Measurements from ENCODE around the gene ROR1.
"Not testable (repeated sequence)": the region's sequence is repeated elsewhere in the genome, so short reads cannot be mapped to it uniquely, and the experiment has no call there.

The ROR1 gene

GRCh38 chr1:63821091-63822005 is 47.5 kb downstream of the ROR1 start:
- DNase-seq, result no peak

- DNase-seq, result no peak
These were observed 48.7 kb downstream of the ROR1 start for GRCh38 chr1:63822540-63822939.

- no peak for DNase-seq
These were observed 50.6 kb downstream of the ROR1 start for GRCh38 chr1:63824451-63824850.

- DNase-seq, result no peak
These were observed 51.3 kb downstream of the ROR1 start for GRCh38 chr1:63825111-63825510.

- not testable (repeated sequence) for DNase-seq
These were observed 52.5 kb downstream of the ROR1 start for GRCh38 chr1:63826246-63826861.

GRCh38 chr1:63827411-63828321 is 53.8 kb downstream of the ROR1 start:
- DNase-seq, result no peak

GRCh38 chr1:63828322-63829044 is 54.7 kb downstream of the ROR1 start:
- no peak for DNase-seq

- DNase-seq, result no peak
These were observed 55.8 kb downstream of the ROR1 start for GRCh38 chr1:63829349-63830327.

GRCh38 chr1:63831409-63831808 is 57.6 kb downstream of the ROR1 start:
- no peak for DNase-seq

- DNase-seq, result no peak
These were observed 59.7 kb downstream of the ROR1 start for GRCh38 chr1:63833363-63834119.

- DNase-seq, result no peak
These were observed 61.3 kb downstream of the ROR1 start for GRCh38 chr1:63835128-63835527.

- DNase-seq, result no peak
These were observed 62.6 kb downstream of the ROR1 start for GRCh38 chr1:63836374-63836773.

GRCh38 chr1:63836830-63837229 is 63.0 kb downstream of the ROR1 start:
- no peak for DNase-seq

- DNase-seq, result peak in 4 of 56 donors; percentile 4 to 16 (median 9)
These were observed 69.2 kb downstream of the ROR1 start for GRCh38 chr1:63843010-63843409.

- no peak for DNase-seq
These were observed 70.1 kb downstream of the ROR1 start for GRCh38 chr1:63843884-63844283.

- DNase-seq, result no peak
These were observed 71.5 kb downstream of the ROR1 start for GRCh38 chr1:63845346-63845745.

GRCh38 chr1:63847308-63847910 is 73.6 kb downstream of the ROR1 start:
- DNase-seq, result peak in 12 of 56 donors; percentile 4 to 47 (median 13)

GRCh38 chr1:63848733-63849132 is 74.9 kb downstream of the ROR1 start:
- no peak for DNase-seq

- DNase-seq, result no peak
These were observed 75.3 kb downstream of the ROR1 start for GRCh38 chr1:63849149-63849548.

All from amygdala (tissue), 56 donors.